Dendritic cell treated with granulocyte-macrophage colony-stimulating factor and Interleukin-4, amounts not matched to agents 40 ng/mL and 50 ng/mL, for 4 days (primary cell): Measurements from ENCODE around the gene ERICH3.

Experiments used
- H3K27ac Mint-ChIP-seq: one replicate; pipeline ENCODE4 v1.8.0; 2022; ENCODE audit warnings: mild to moderate bottlenecking, mixed read lengths
- H3K27me3 Mint-ChIP-seq: one replicate; pipeline ENCODE4 v1.8.0; 2022; ENCODE audit warnings: mild to moderate bottlenecking, mixed read lengths
- H3K36me3 Mint-ChIP-seq: one replicate; pipeline ENCODE4 v1.8.0; 2022; ENCODE audit warnings: low read depth, mixed read lengths
- H3K4me1 Mint-ChIP-seq: one replicate; pipeline ENCODE4 v1.8.0; 2022; ENCODE audit warnings: low read depth, mixed read lengths
- H3K4me3 Mint-ChIP-seq: one replicate; pipeline ENCODE4 v1.8.0; 2022; ENCODE audit warnings: mild to moderate bottlenecking, moderate library complexity, mixed read lengths
- H3K9me3 Mint-ChIP-seq: one replicate; pipeline ENCODE4 v1.8.0; 2022; ENCODE audit warnings: mixed read lengths
- intact Hi-C: fragments of 100-400 bp; cut with micrococcal nuclease; formaldehyde crosslinking; loops from one replicate; pipeline ENCODE4 v1.15.0; 2022

The ERICH3 gene

GRCh38 chr1:74591949-74592348, 81.6 kb downstream of the ERICH3 start:
- Mint-ChIP-seq H3K27me3 (no peaks in the 10 kb centered on the region), H3K9me3 (no peaks in the 10 kb centered on the region), H3K36me3 (no peaks in the 10 kb centered on the region), H3K4me1 (no peaks in the 10 kb centered on the region), H3K27ac (no peak overlapping the region), H3K4me3 (no peak overlapping the region)
- intact Hi-C loops, result no loop called here

- intact Hi-C loops, result no loop called here
- H3K27me3 Mint-ChIP-seq, result no peaks in the 10 kb centered on the region
- H3K4me1 Mint-ChIP-seq, result no peaks in the 10 kb centered on the region
- H3K36me3 Mint-ChIP-seq, result no peaks in the 10 kb centered on the region
- H3K4me3 Mint-ChIP-seq, result no peak overlapping the region
- H3K27ac Mint-ChIP-seq, result no peak overlapping the region
- H3K9me3 Mint-ChIP-seq, result no peaks in the 10 kb centered on the region
Measured at GRCh38 chr1:74590288-74590687, 83.3 kb downstream of the ERICH3 start.

GRCh38 chr1:74587888-74588287, 85.7 kb downstream of the ERICH3 start:
- intact Hi-C loops, result no loop called here
- no peaks in the 10 kb centered on the region for H3K36me3 Mint-ChIP-seq
- no peak overlapping the region for H3K4me3 Mint-ChIP-seq
- no peaks in the 10 kb centered on the region for H3K9me3 Mint-ChIP-seq
- H3K4me1 Mint-ChIP-seq, result no peaks in the 10 kb centered on the region
- H3K27ac Mint-ChIP-seq, result no peak overlapping the region
- no peaks in the 10 kb centered on the region for H3K27me3 Mint-ChIP-seq

GRCh38 chr1:74586253-74586897, 87.2 kb downstream of the ERICH3 start:
- H3K36me3 Mint-ChIP-seq, result no peaks in the 10 kb centered on the region
- H3K9me3 Mint-ChIP-seq, result no peaks in the 10 kb centered on the region
- intact Hi-C loops, result no loop called here
- no peaks in the 10 kb centered on the region for H3K27me3 Mint-ChIP-seq
- no peak overlapping the region for H3K4me3 Mint-ChIP-seq
- H3K27ac Mint-ChIP-seq, result no peak overlapping the region
- H3K4me1 Mint-ChIP-seq, result no peaks in the 10 kb centered on the region

- Mint-ChIP-seq H3K4me1 (no peaks in the 10 kb centered on the region), H3K4me3 (no peak overlapping the region), H3K9me3 (no peaks in the 10 kb centered on the region), H3K27me3 (no peaks in the 10 kb centered on the region), H3K36me3 (no peaks in the 10 kb centered on the region), H3K27ac (no peak overlapping the region)
- intact Hi-C loops, result no loop called here
Measured at GRCh38 chr1:74584185-74584584, 89.4 kb downstream of the ERICH3 start.

GRCh38 chr1:74583397-74583796, 90.2 kb downstream of the ERICH3 start:
- no peaks in the 10 kb centered on the region for H3K36me3 Mint-ChIP-seq
- intact Hi-C loops, result no loop called here
- no peak overlapping the region for H3K27ac Mint-ChIP-seq
- H3K9me3 Mint-ChIP-seq, result no peaks in the 10 kb centered on the region
- no peaks in the 10 kb centered on the region for H3K27me3 Mint-ChIP-seq
- no peak overlapping the region for H3K4me3 Mint-ChIP-seq
- no peaks in the 10 kb centered on the region for H3K4me1 Mint-ChIP-seq

- intact Hi-C loops, result no loop called here
- no peaks in the 10 kb centered on the region for H3K27me3 Mint-ChIP-seq
- peaks cover 9% of the 10 kb centered on the region for H3K9me3 Mint-ChIP-seq
- no peaks in the 10 kb centered on the region for H3K4me1 Mint-ChIP-seq
- H3K4me3 Mint-ChIP-seq, result no peak overlapping the region
- H3K36me3 Mint-ChIP-seq, result no peaks in the 10 kb centered on the region
- H3K27ac Mint-ChIP-seq, result no peak overlapping the region
Measured at GRCh38 chr1:74579425-74579824, 94.2 kb downstream of the ERICH3 start.

- Mint-ChIP-seq H3K36me3 (no peaks in the 10 kb centered on the region), H3K27me3 (no peaks in the 10 kb centered on the region), H3K4me3 (no peak overlapping the region), H3K4me1 (no peaks in the 10 kb centered on the region), H3K27ac (no peak overlapping the region), H3K9me3 (peaks cover 9% of the 10 kb centered on the region)
- intact Hi-C loops, result no loop called here
Measured at GRCh38 chr1:74578101-74578500, 95.5 kb downstream of the ERICH3 start.

- Mint-ChIP-seq H3K4me3 (no peak overlapping the region), H3K36me3 (no peaks in the 10 kb centered on the region), H3K4me1 (no peaks in the 10 kb centered on the region), H3K27ac (no peak overlapping the region), H3K9me3 (no peaks in the 10 kb centered on the region), H3K27me3 (no peaks in the 10 kb centered on the region)
- intact Hi-C loops, result no loop called here
Measured at GRCh38 chr1:74571891-74572290, 101.7 kb downstream of the ERICH3 start.

GRCh38 chr1:74571493-74571800, 102.1 kb downstream of the ERICH3 start:
- H3K4me3 Mint-ChIP-seq, result no peak overlapping the region

GRCh38 chr1:74570797-74571492, 102.6 kb downstream of the ERICH3 start:
- intact Hi-C loops, result no loop called here
- no peak overlapping the region for H3K27ac Mint-ChIP-seq

More at GRCh38 chr1:74571493-74571800, 102.1 kb downstream of the ERICH3 start:
- intact Hi-C loops, result no loop called here
- H3K27me3 Mint-ChIP-seq, result no peaks in the 10 kb centered on the region
- H3K4me1 Mint-ChIP-seq, result no peaks in the 10 kb centered on the region
- H3K27ac Mint-ChIP-seq, result no peak overlapping the region
- no peaks in the 10 kb centered on the region for H3K9me3 Mint-ChIP-seq
- no peaks in the 10 kb centered on the region for H3K36me3 Mint-ChIP-seq

GRCh38 chr1:74549932-74550331, 123.7 kb downstream of the ERICH3 start:
- Mint-ChIP-seq H3K4me1 (no peaks in the 10 kb centered on the region), H3K36me3 (no peaks in the 10 kb centered on the region), H3K27me3 (no peaks in the 10 kb centered on the region), H3K9me3 (peaks cover 32% of the 10 kb centered on the region), H3K27ac (no peak overlapping the region), H3K4me3 (no peak overlapping the region)
- intact Hi-C loops, result no loop called here

More at GRCh38 chr1:74570797-74571492, 102.6 kb downstream of the ERICH3 start:
- Mint-ChIP-seq H3K36me3 (no peaks in the 10 kb centered on the region), H3K4me3 (no peak overlapping the region), H3K9me3 (no peaks in the 10 kb centered on the region), H3K4me1 (no peaks in the 10 kb centered on the region), H3K27me3 (no peaks in the 10 kb centered on the region)

- Mint-ChIP-seq H3K9me3 (peaks cover 27% of the 10 kb centered on the region), H3K36me3 (no peaks in the 10 kb centered on the region), H3K27me3 (no peaks in the 10 kb centered on the region), H3K4me1 (no peaks in the 10 kb centered on the region), H3K27ac (no peak overlapping the region), H3K4me3 (no peak overlapping the region)
- intact Hi-C loops, result no loop called here
Measured at GRCh38 chr1:74548961-74549750, 124.4 kb downstream of the ERICH3 start.

GRCh38 chr1:74545821-74546220, 127.8 kb downstream of the ERICH3 start:
- intact Hi-C loops, result no loop called here
- H3K9me3 Mint-ChIP-seq, result peaks cover 30% of the 10 kb centered on the region
- no peaks in the 10 kb centered on the region for H3K27me3 Mint-ChIP-seq
- no peak overlapping the region for H3K27ac Mint-ChIP-seq
- H3K36me3 Mint-ChIP-seq, result no peaks in the 10 kb centered on the region
- no peaks in the 10 kb centered on the region for H3K4me1 Mint-ChIP-seq
- H3K4me3 Mint-ChIP-seq, result no peak overlapping the region
